Liver (tissue), 9 donors: ENCODE data around the gene ATXN1. TPM values are rescaled to one million over a fixed set of nuclear protein-coding genes. Genes with fewer than 3 reads are reported as not detected.

ENCODE experiments used
- DNase-seq: peaks from one replicate; pipeline ENCODE4 v3.0.0-alpha.2; 2017; ENCODE audit warnings: low spot score
- H3K27ac ChIP-seq, 2 donors: one replicate each; pipeline ENCODE4 v1.7.0; 2013; ENCODE audit warnings: inconsistent platforms in 2 of 2, low read length in 2 of 2, control low read depth in 1 of 2, low read depth in 1 of 2, mild to moderate bottlenecking in 1 of 2
- H3K27me3 ChIP-seq, 4 donors: one replicate each; pipeline versions ENCODE4 v1.6.1 to v1.7.0; 2013; ENCODE audit warnings: low read length in 3 of 4, inconsistent platforms in 1 of 4, mild to moderate bottlenecking in 1 of 4, moderate library complexity in 1 of 4; ENCODE audit not compliant: control insufficient read depth in 4 of 4, insufficient read depth in 4 of 4
- H3K36me3 ChIP-seq, 4 donors: one replicate each; pipeline versions ENCODE4 v1.6.1 to v1.7.0; 2013; ENCODE audit warnings: low read length in 3 of 4, mild to moderate bottlenecking in 3 of 4, low read depth in 1 of 4, moderate library complexity in 1 of 4; ENCODE audit not compliant: control insufficient read depth in 4 of 4, insufficient read depth in 3 of 4
- H3K4me1 ChIP-seq, 4 donors: one replicate each; pipeline versions ENCODE4 v1.6.1 to v1.7.0; 2013; ENCODE audit warnings: low read length in 3 of 4, mild to moderate bottlenecking in 3 of 4, moderate library complexity in 1 of 4; ENCODE audit not compliant: control insufficient read depth in 4 of 4, insufficient read depth in 4 of 4
- H3K4me3 ChIP-seq, 3 donors: one replicate each; pipeline versions ENCODE4 v1.6.1 to v1.7.0; 2013; ENCODE audit warnings: low read length in 3 of 3, control low read depth in 1 of 3, low read depth in 1 of 3, mild to moderate bottlenecking in 1 of 3
- H3K9ac ChIP-seq, 2 donors: one replicate each; pipeline ENCODE4 v1.7.0; 2013; ENCODE audit warnings: low read length in 2 of 2, mild to moderate bottlenecking in 2 of 2, moderate library complexity in 2 of 2, control low read depth in 1 of 2, low read depth in 1 of 2
- H3K9me3 ChIP-seq, 4 donors: one replicate each; pipeline versions ENCODE4 v1.6.1 to v1.7.0; 2013; ENCODE audit warnings: low read length in 3 of 4; ENCODE audit not compliant: control insufficient read depth in 4 of 4
- ATF3 ChIP-seq: IDR thresholded peaks from 2 replicates; pipeline ENCODE4 v1.6.1; 2016; ENCODE audit warnings: antibody characterized with exemption
- CTCF ChIP-seq: fragments of 150-350 bp; IDR thresholded peaks from 2 replicates; pipeline ENCODE4 v1.5.1; 2017; ENCODE audit warnings: improper control_type of control experiment, low read depth, low read length; ENCODE audit not compliant: missing input control
- FOXA1 ChIP-seq: IDR thresholded peaks from 2 replicates; pipeline ENCODE4 v1.6.1; 2016; ENCODE audit warnings: antibody characterized with exemption
- FOXA2 ChIP-seq: IDR thresholded peaks from 2 replicates; pipeline ENCODE4 v1.6.1; 2016; ENCODE audit warnings: antibody characterized with exemption
- GABPA ChIP-seq, 2 donors: IDR thresholded peaks in 1 of 2; conservative IDR thresholded peaks in 1 of 2; 2 replicates each; pipeline ENCODE4 v1.6.1; 2016; ENCODE audit warnings: antibody characterized with exemption in 2 of 2, mild to moderate bottlenecking in 1 of 2, moderate library complexity in 1 of 2
- HNF4A ChIP-seq, 2 donors: conservative IDR thresholded peaks; 2 replicates each; pipeline ENCODE4 v1.6.1; 2016; ENCODE audit warnings: antibody characterized with exemption in 2 of 2, mild to moderate bottlenecking in 2 of 2
- JUND ChIP-seq, 2 donors: IDR thresholded peaks; 2 replicates each; pipeline ENCODE4 v1.6.1; 2016; ENCODE audit warnings: antibody characterized with exemption in 2 of 2
- MAX ChIP-seq: IDR thresholded peaks from 2 replicates; pipeline ENCODE4 v1.6.1; 2016; ENCODE audit warnings: antibody characterized with exemption
- NR2F2 ChIP-seq: IDR thresholded peaks from 2 replicates; pipeline ENCODE4 v1.6.1; 2016; ENCODE audit warnings: antibody characterized with exemption
- RAD21 ChIP-seq, 2 donors: IDR thresholded peaks; 2 replicates each; pipeline ENCODE4 v1.6.1; 2016; ENCODE audit warnings: antibody characterized with exemption in 2 of 2, mild to moderate bottlenecking in 2 of 2
- REST ChIP-seq: IDR thresholded peaks from 2 replicates; pipeline ENCODE4 v1.6.1; 2016; ENCODE audit warnings: antibody characterized with exemption, mild to moderate bottlenecking
- SP1 ChIP-seq: IDR thresholded peaks from 2 replicates; pipeline ENCODE4 v1.6.1; 2018; ENCODE audit warnings: antibody characterized with exemption, mild to moderate bottlenecking
- TAF1 ChIP-seq: conservative IDR thresholded peaks from 2 replicates; pipeline ENCODE4 v1.6.1; 2016; ENCODE audit warnings: antibody characterized with exemption, mild to moderate bottlenecking
- YY1 ChIP-seq: IDR thresholded peaks from 2 replicates; pipeline ENCODE4 v1.6.1; 2016; ENCODE audit warnings: antibody characterized with exemption, mild to moderate bottlenecking
- WGBS: extraction: QIAGEN DNeasy Blood & Tissue Kit; methylation state at CpG from one replicate; pipeline ENCODE4 v1.1.7; 2013; 5-methylcytosine and 5-hydroxymethylcytosine counted together
- polyA plus RNA-seq, 2 donors: library from polyadenylated mRNA; stranded (reverse) in 1 of 2; unstranded in 1 of 2; fragments of 200-250 nt in 1 of 2; fragments of >200 nt in 1 of 2; fragmentation: Nextera tagmentation in 1 of 2; extraction: Ambion mirVana in 1 of 2; gene quantifications; one replicate each; pipeline versions ENCODE4 v1.2.1 to v1.2.3, GENCODE V29; 2013 to 2015
- total RNA-seq, 2 donors: library from RNA; depleted of rRNA; stranded (reverse); fragments of >200 nt; gene quantifications; one replicate each; pipeline ENCODE4 v1.2.3, GENCODE V29; 2014
- TF ChIP-seq, protein P1 (sequence below): IDR thresholded peaks from 2 replicates; pipeline ENCODE4 v1.6.1; 2016; ENCODE audit warnings: antibody characterized with exemption
- donor health status: healthy.
- donor health status: healthy.
- donor health status: healthy.
- donor health status: healthy.
- donor health status: healthy.

ATXN1 gene
- total and polyA plus RNA-seq, 4 donors = 4.3 to 29.7 (median 8.2) TPM

DNA sequence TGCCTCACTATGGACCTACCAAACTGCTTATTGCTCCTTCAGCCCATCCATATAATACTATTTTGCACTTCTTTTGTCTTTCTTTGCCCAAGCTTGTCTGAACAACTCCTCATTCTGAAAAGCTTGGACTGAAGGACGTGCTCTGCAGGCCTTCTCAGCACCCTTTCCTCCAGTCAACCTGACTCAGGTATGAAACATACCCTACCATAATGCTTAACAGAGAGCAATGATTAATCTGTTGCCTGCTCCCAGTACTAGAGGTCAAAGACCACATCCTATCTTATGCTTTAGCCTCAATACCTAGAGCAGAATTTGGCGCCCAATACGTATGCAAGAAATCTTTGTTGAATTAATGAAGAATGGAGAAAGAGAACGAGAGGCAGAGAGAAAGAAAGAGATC lies 55.2 kb downstream of the ATXN1 start:
- no peak for DNase-seq
- Histone ChIP-seq H3K27me3 (no peaks in the 10 kb centered on the region), H3K4me1 (peaks cover 0 to 12% (median 7%) of the 10 kb centered on the region in 4 donors), H3K27ac (peak overlapping the region in 1 of 2 donors; percentile 30), H3K9ac (no peak overlapping the region), H3K36me3 (no peaks in the 10 kb centered on the region), H3K4me3 (no peak overlapping the region), H3K9me3 (no peaks in the 10 kb centered on the region)
- WGBS = 97% methylated on average over 4 of the region's 4 CpGs
- TF ChIP-seq TAF1 = no peak
- TF ChIP-seq JUND (IDR thresholded peaks at IDR 0.05) = no peak
- no peak for TF ChIP-seq YY1
- no peak for TF ChIP-seq RAD21 (IDR thresholded peaks at IDR 0.05)
- no peak for TF ChIP-seq REST
- no peak for TF ChIP-seq SP1
- TF ChIP-seq HNF4A (conservative IDR thresholded peaks at IDR 0.05) = peak; percentile 46 to 56
- TF ChIP-seq MAX = no peak

DNA sequence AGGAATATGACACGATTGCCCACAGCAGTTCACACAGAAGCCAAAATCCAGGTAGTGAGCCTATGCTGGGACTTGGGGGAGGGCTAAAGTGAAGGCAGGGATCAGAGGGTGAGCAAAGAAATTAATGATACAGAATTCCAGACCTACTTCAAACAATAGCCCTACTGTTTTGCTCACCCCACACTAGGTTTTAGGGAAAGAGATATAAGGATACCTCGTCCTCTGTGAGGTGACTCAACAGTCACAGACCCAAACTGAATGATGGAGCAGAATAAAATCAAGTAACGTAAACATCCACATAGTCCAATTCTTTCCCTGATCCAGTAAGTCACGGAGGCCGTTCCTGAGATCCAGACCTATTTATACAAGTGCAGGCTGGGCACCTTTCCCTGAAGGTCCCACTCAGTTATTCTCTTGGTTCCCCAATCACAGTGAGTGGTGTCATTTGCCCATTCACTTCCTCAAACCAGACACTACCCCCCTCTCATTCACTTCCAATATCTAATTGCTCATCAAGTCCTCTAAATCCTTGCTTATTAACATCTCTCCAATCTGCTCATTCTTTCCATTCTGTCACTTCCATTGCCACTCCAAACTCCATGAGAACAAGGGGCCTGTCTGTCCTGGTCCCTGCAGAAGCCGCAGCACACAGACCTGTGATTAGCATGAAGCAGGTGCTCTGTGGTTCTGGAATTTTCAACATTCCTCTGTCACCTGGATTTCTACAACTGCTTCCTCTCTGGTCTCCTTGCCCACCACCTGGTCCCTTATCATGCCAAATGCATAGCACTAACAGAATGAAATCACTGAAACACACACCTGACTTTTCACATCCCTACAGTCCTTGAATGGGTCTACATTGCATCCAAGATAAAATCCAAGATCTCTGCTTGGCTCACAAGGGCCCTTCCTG lies 55.9 kb downstream of the ATXN1 start:
- Histone ChIP-seq H3K9me3 (no peaks in the 10 kb centered on the region), H3K36me3 (no peaks in the 10 kb centered on the region), H3K4me1 (peaks cover 3 to 18% (median 12%) of the 10 kb centered on the region in 4 donors), H3K4me3 (no peak overlapping the region), H3K27me3 (no peaks in the 10 kb centered on the region), H3K9ac (no peak overlapping the region), H3K27ac (peak overlapping the region in 1 of 2 donors; percentile 30)
- WGBS = 91% methylated on average over 6 of the region's 6 CpGs
- DNase-seq = no peak
- TF ChIP-seq ATF3 (no peak), MAX (no peak), CTCF (no peak), FOXA2 (no peak), YY1 (no peak), TAF1 (no peak), HNF4A (conservative IDR thresholded peaks at IDR 0.05) (no peak), GABPA (IDR thresholded peaks at IDR 0.05 in 1 of 2, conservative IDR thresholded peaks at IDR 0.05 in 1 of 2) (no peak), NR2F2 (no peak), REST (no peak), FOXA1 (no peak), JUND (IDR thresholded peaks at IDR 0.05) (no peak), RAD21 (IDR thresholded peaks at IDR 0.05) (no peak)
- TF ChIP-seq, protein P1, sequence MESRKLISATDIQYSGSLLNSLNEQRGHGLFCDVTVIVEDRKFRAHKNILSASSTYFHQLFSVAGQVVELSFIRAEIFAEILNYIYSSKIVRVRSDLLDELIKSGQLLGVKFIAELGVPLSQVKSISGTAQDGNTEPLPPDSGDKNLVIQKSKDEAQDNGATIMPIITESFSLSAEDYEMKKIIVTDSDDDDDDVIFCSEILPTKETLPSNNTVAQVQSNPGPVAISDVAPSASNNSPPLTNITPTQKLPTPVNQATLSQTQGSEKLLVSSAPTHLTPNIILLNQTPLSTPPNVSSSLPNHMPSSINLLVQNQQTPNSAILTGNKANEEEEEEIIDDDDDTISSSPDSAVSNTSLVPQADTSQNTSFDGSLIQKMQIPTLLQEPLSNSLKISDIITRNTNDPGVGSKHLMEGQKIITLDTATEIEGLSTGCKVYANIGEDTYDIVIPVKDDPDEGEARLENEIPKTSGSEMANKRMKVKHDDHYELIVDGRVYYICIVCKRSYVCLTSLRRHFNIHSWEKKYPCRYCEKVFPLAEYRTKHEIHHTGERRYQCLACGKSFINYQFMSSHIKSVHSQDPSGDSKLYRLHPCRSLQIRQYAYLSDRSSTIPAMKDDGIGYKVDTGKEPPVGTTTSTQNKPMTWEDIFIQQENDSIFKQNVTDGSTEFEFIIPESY = no peak
